ENCODE measurements around the gene SIM1.

GRCh38 chr6:100457311-100457990 is 7.3 kb downstream of the SIM1 start:
- TF ChIP-seq, protein P1, sequence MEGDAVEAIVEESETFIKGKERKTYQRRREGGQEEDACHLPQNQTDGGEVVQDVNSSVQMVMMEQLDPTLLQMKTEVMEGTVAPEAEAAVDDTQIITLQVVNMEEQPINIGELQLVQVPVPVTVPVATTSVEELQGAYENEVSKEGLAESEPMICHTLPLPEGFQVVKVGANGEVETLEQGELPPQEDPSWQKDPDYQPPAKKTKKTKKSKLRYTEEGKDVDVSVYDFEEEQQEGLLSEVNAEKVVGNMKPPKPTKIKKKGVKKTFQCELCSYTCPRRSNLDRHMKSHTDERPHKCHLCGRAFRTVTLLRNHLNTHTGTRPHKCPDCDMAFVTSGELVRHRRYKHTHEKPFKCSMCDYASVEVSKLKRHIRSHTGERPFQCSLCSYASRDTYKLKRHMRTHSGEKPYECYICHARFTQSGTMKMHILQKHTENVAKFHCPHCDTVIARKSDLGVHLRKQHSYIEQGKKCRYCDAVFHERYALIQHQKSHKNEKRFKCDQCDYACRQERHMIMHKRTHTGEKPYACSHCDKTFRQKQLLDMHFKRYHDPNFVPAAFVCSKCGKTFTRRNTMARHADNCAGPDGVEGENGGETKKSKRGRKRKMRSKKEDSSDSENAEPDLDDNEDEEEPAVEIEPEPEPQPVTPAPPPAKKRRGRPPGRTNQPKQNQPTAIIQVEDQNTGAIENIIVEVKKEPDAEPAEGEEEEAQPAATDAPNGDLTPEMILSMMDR (conservative IDR thresholded peaks at IDR 0.05; ENCODE audit: low read length), result no peak
- no peak for TF ChIP-seq EZH2phosphoT487 (IDR thresholded peaks at IDR 0.05; ENCODE audit: borderline replicate concordance)
